GM12878 (cell line): ENCODE data around the gene TOP1. TPM values are rescaled to one million over a fixed set of nuclear protein-coding genes. Genes with fewer than 3 reads are reported as not detected.

Experiments used
- ASH2L ChIP-seq: fragments of 300-600, 200-600 bp; sonication (generic); IDR thresholded peaks from 2 replicates; pipeline ENCODE4 v1.6.1; 2017; ENCODE audit warnings: low read depth, mild to moderate bottlenecking, borderline replicate concordance
- ATF2 ChIP-seq: IDR thresholded peaks from 2 replicates; pipeline ENCODE4 v1.6.1; 2012; ENCODE audit warnings: low read length, inconsistent platforms
- ATF7 ChIP-seq: fragments of 450-650 bp; IDR thresholded peaks from 2 replicates; pipeline ENCODE4 v1.6.1; 2016; ENCODE audit warnings: low read depth, mild to moderate bottlenecking
- E2F8 ChIP-seq: fragments of 450-650 bp; IDR thresholded peaks from 2 replicates; pipeline ENCODE4 v1.6.1; 2018; ENCODE audit warnings: mild to moderate bottlenecking, low read depth, moderate library complexity; ENCODE audit not compliant: partially characterized antibody
- E4F1 ChIP-seq: fragments of 450-650 bp; IDR thresholded peaks from 2 replicates; pipeline ENCODE4 v1.6.1; 2018; ENCODE audit warnings: borderline replicate concordance, mild to moderate bottlenecking; ENCODE audit not compliant: partially characterized antibody
- ESRRA ChIP-seq: IDR thresholded peaks from 2 replicates; pipeline ENCODE4 v1.6.1; 2012; ENCODE audit warnings: mild to moderate bottlenecking, low read length, improper control_type of control experiment
- IRF4 ChIP-seq: IDR thresholded peaks from 2 replicates; pipeline ENCODE4 v1.6.1; 2011; ENCODE audit warnings: low read depth, low read length
- MTA2 ChIP-seq: fragments of 450-650 bp; IDR thresholded peaks from 2 replicates; pipeline ENCODE4 v1.6.1; 2016; ENCODE audit warnings: low read depth, mild to moderate bottlenecking, moderate library complexity
- NFXL1 ChIP-seq: fragments of 450-650 bp; IDR thresholded peaks from 2 replicates; pipeline ENCODE4 v1.6.1; 2017; ENCODE audit warnings: antibody characterized with exemption, mild to moderate bottlenecking, borderline replicate concordance
- POLR2A ChIP-seq: IDR thresholded peaks from 2 replicates; pipeline ENCODE4 v1.6.1; 2011; ENCODE audit warnings: low read depth, mild to moderate bottlenecking, low read length
- SMC3 ChIP-seq: IDR thresholded peaks from 2 replicates; pipeline ENCODE4 v1.6.1; 2011; ENCODE audit warnings: low read length, improper control_type of control experiment, borderline replicate concordance
- TAF1 ChIP-seq: IDR thresholded peaks from 2 replicates; pipeline ENCODE4 v1.6.1; 2011; ENCODE audit warnings: mild to moderate bottlenecking, low read depth, low read length, borderline replicate concordance
- TCF3 ChIP-seq: IDR thresholded peaks from 2 replicates; pipeline ENCODE4 v1.6.1; 2012; ENCODE audit warnings: low read depth, mild to moderate bottlenecking, low read length, borderline replicate concordance; ENCODE audit not compliant: insufficient read depth
- TCF7 ChIP-seq: IDR thresholded peaks from 2 replicates; pipeline ENCODE4 v1.6.1; 2014; ENCODE audit warnings: antibody characterized with exemption, borderline replicate concordance
- YY1 ChIP-seq: IDR thresholded peaks from 2 replicates; pipeline ENCODE4 v1.6.1; 2011; ENCODE audit warnings: low read depth, mild to moderate bottlenecking, low read length
- ZZZ3 ChIP-seq: IDR thresholded peaks from 2 replicates; pipeline ENCODE4 v1.6.1; 2011; ENCODE audit warnings: low read depth; ENCODE audit not compliant: control insufficient read depth, insufficient read length
- polyA plus RNA-seq, 11 experiments: library from polyadenylated mRNA; depleted of rRNA in 4 of 11; unstranded in 6 of 11; stranded (reverse) in 5 of 11; fragments of >200 nt; fragmentation: Nextera tagmentation in 4 of 11; fragmentation: Illumina TruSeq in 1 of 11; extraction: Ambion mirVana in 4 of 11; extraction: Trizol in 1 of 11; gene quantifications; 1 replicate in 1 of 11; 2 replicates in 10 of 11; pipeline versions ENCODE4 v1.2.1 to v1.2.3, GENCODE V29; 2011 to 2016; ENCODE audit warnings: inconsistent platforms in 2 of 11, missing spikeins in 2 of 11, low read depth in 1 of 11
- total RNA-seq, 4 experiments: library from RNA; depleted of rRNA in 3 of 4; stranded (reverse); fragments of >200 nt in 3 of 4; fragmentation: Illumina TruSeq in 1 of 4; extraction: Trizol in 1 of 4; gene quantifications; 2 replicates each; pipeline versions ENCODE4 v1.2.1 to v1.2.3, GENCODE V29; 2013 to 2021
- TF ChIP-seq, protein P1 (sequence below): IDR thresholded peaks from 2 replicates; pipeline ENCODE4 v1.6.1; 2012; ENCODE audit warnings: low read depth, low read length, improper control_type of control experiment
- TF ChIP-seq, protein P2 (sequence below): fragments of 450-650 bp; formaldehyde crosslinking; IDR thresholded peaks from 2 replicates; pipeline ENCODE4 v1.4.0; 2020; ENCODE audit warnings: mild to moderate bottlenecking, moderate library complexity

TOP1 gene
- total and polyA plus RNA-seq, 10 of the 15 experiments (the other 5 are each of a cell fraction or from before 2014, with no cell fraction given), result 21.5 to 128 (median 47.3) TPM

- TF ChIP-seq, protein P1, sequence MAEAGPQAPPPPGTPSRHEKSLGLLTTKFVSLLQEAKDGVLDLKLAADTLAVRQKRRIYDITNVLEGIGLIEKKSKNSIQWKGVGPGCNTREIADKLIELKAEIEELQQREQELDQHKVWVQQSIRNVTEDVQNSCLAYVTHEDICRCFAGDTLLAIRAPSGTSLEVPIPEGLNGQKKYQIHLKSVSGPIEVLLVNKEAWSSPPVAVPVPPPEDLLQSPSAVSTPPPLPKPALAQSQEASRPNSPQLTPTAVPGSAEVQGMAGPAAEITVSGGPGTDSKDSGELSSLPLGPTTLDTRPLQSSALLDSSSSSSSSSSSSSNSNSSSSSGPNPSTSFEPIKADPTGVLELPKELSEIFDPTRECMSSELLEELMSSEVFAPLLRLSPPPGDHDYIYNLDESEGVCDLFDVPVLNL, result no peak
- TF ChIP-seq YY1, result peak; percentile 56; the same call in 1 of the 2 replicates
- TF ChIP-seq MTA2, result peak; percentile 89
- no peak for TF ChIP-seq ESRRA
- peak; percentile 97 for TF ChIP-seq TCF3
- no peak for TF ChIP-seq POLR2A
- no peak for TF ChIP-seq SMC3
- TF ChIP-seq ATF2, result peak; percentile 76; the same call in 1 of the 2 replicates
- 0 out of 2 replicates have a peak, but pooled peaks have one; percentile 48 for TF ChIP-seq TAF1
- TF ChIP-seq ATF7, result peak; percentile 71
- TF ChIP-seq ASH2L, result no peak
- TF ChIP-seq, protein P2, sequence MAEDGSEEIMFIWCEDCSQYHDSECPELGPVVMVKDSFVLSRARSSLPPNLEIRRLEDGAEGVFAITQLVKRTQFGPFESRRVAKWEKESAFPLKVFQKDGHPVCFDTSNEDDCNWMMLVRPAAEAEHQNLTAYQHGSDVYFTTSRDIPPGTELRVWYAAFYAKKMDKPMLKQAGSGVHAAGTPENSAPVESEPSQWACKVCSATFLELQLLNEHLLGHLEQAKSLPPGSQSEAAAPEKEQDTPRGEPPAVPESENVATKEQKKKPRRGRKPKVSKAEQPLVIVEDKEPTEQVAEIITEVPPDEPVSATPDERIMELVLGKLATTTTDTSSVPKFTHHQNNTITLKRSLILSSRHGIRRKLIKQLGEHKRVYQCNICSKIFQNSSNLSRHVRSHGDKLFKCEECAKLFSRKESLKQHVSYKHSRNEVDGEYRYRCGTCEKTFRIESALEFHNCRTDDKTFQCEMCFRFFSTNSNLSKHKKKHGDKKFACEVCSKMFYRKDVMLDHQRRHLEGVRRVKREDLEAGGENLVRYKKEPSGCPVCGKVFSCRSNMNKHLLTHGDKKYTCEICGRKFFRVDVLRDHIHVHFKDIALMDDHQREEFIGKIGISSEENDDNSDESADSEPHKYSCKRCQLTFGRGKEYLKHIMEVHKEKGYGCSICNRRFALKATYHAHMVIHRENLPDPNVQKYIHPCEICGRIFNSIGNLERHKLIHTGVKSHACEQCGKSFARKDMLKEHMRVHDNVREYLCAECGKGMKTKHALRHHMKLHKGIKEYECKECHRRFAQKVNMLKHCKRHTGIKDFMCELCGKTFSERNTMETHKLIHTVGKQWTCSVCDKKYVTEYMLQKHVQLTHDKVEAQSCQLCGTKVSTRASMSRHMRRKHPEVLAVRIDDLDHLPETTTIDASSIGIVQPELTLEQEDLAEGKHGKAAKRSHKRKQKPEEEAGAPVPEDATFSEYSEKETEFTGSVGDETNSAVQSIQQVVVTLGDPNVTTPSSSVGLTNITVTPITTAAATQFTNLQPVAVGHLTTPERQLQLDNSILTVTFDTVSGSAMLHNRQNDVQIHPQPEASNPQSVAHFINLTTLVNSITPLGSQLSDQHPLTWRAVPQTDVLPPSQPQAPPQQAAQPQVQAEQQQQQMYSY, result no peak
- no peak for TF ChIP-seq E2F8
- no peak for TF ChIP-seq ZZZ3
- no peak for TF ChIP-seq E4F1
- TF ChIP-seq TCF7, result peak; percentile 67
- TF ChIP-seq IRF4, result peak; percentile 85; the same call in 1 of the 2 replicates
- no peak for TF ChIP-seq NFXL1
These were observed 17.0 kb upstream of the TOP1 start (continued) for GRCh38 chr20:41011551-41012067.
